Lung (tissue), 12 donors: ENCODE measurements around the gene FRRS1L. TPM values are rescaled to one million over a fixed set of nuclear protein-coding genes. Genes with fewer than 3 reads are reported as not detected.

ENCODE experiments used
- ATAC-seq: fragments of 200-7000 bp; cut with Tn5 transposase; one replicate; pipeline ENCODE4 v1.9.1; 2020; ENCODE audit warnings: moderate number of reproducible peaks; ENCODE audit not compliant: insufficient read depth, low FRiP score
- DNase-seq, 3 donors: peaks; one replicate each; pipeline ENCODE4 v3.0.0-alpha.2; 2013 to 2017
- H3K27ac ChIP-seq, 2 donors: one replicate each; pipeline ENCODE4 v1.5.1; 2013; ENCODE audit warnings: mild to moderate bottlenecking in 2 of 2, moderate library complexity in 2 of 2, control low read depth in 1 of 2, inconsistent platforms in 1 of 2, low read depth in 1 of 2, low read length in 1 of 2
- H3K27me3 ChIP-seq, 3 donors: one replicate each; pipeline ENCODE4 v1.5.1; 2013; ENCODE audit warnings: low read length in 2 of 3; ENCODE audit not compliant: control insufficient read depth in 3 of 3, insufficient read depth in 3 of 3
- H3K36me3 ChIP-seq, 4 donors: one replicate each; pipeline ENCODE4 v1.5.1; 2013; ENCODE audit warnings: low read length in 4 of 4, mild to moderate bottlenecking in 1 of 4, moderate library complexity in 1 of 4; ENCODE audit not compliant: control insufficient read depth in 4 of 4, insufficient read depth in 4 of 4
- H3K4me1 ChIP-seq, 5 donors: one replicate each; pipeline ENCODE4 v1.5.1; 2013; ENCODE audit warnings: low read length in 5 of 5, mild to moderate bottlenecking in 2 of 5, moderate library complexity in 1 of 5; ENCODE audit not compliant: control insufficient read depth in 5 of 5, insufficient read depth in 5 of 5
- H3K4me3 ChIP-seq: one replicate; pipeline ENCODE4 v1.5.1; 2013; ENCODE audit warnings: mild to moderate bottlenecking, control low read depth, moderate library complexity
- H3K9ac ChIP-seq, 2 donors: one replicate each; pipeline ENCODE4 v1.5.1; 2013; ENCODE audit warnings: low read length in 2 of 2, control low read depth in 1 of 2; ENCODE audit not compliant: insufficient read depth in 1 of 2
- H3K9me3 ChIP-seq, 4 donors: one replicate each; pipeline ENCODE4 v1.5.1; 2013; ENCODE audit warnings: low read length in 3 of 4, mild to moderate bottlenecking in 1 of 4, moderate library complexity in 1 of 4; ENCODE audit not compliant: control insufficient read depth in 4 of 4, insufficient read depth in 3 of 4
- CTCF ChIP-seq: IDR thresholded peaks from 2 replicates; pipeline ENCODE4 v1.5.1; 2012; ENCODE audit warnings: mild to moderate bottlenecking; ENCODE audit errors: control extremely low read depth, extremely low read depth
- WGBS, 2 donors: extraction: QIAGEN DNeasy Blood & Tissue Kit; methylation state at CpG; one replicate each; pipeline ENCODE4 v1.1.7; 2013; 5-methylcytosine and 5-hydroxymethylcytosine counted together
- polyA plus RNA-seq, 2 donors: library from polyadenylated mRNA; stranded (reverse); fragments of 200-250 nt; gene quantifications; one replicate each; pipeline ENCODE4 v1.2.1, GENCODE V29; 2013
- total RNA-seq, 2 donors: library from RNA; depleted of rRNA in 1 of 2; stranded (reverse); fragments of >200 nt in 1 of 2; gene quantifications; one replicate each; pipeline ENCODE4 v1.2.1, GENCODE V29; 2014 to 2021
- donor health status: control.
- donor health status: control.
- donor health status: Bipolar disorder and iron deficiency.
- donor health status: healthy.
- donor health status: DM: yes; HTN: yes; CAD: no.

Gene FRRS1L
- total and polyA plus RNA-seq, 4 donors: under 0.01 to 1.2 (median 0.03) TPM; not detected in 1

GRCh38 chr9:109097146-109097545 lies 69.9 kb downstream of the FRRS1L start:
- peak overlapping the region in 1 of 2 donors; percentile 80 for H3K27ac ChIP-seq
- WGBS, 2 donors: 83 to 90% methylated on average over 4 of the region's 4 CpGs

GRCh38 chr9:109095321-109095720 lies 71.7 kb downstream of the FRRS1L start:
- WGBS, 2 donors: 71 to 84% methylated on average over 3 of the region's 3 CpGs
- peaks cover 7 to 55% (median 14%) of the 10 kb centered on the region in 5 donors for H3K4me1 ChIP-seq
- no peak overlapping the region for H3K9ac ChIP-seq
- no peaks in the 10 kb centered on the region for H3K9me3 ChIP-seq
- peak overlapping the region in 1 of 2 donors; percentile 18 for H3K27ac ChIP-seq
- no peak for ATAC-seq
- H3K27me3 ChIP-seq: no peaks in the 10 kb centered on the region
- H3K4me3 ChIP-seq: no peak overlapping the region
- DNase-seq: no peak
- peaks cover 7 to 20% (median 12%) of the 10 kb centered on the region in 4 donors for H3K36me3 ChIP-seq
- TF ChIP-seq CTCF: no peak

More at GRCh38 chr9:109097146-109097545, 69.9 kb downstream of the FRRS1L start:
- Histone ChIP-seq H3K9me3 (no peaks in the 10 kb centered on the region), H3K4me1 (peaks cover 9 to 65% (median 14%) of the 10 kb centered on the region in 5 donors), H3K27me3 (no peaks in the 10 kb centered on the region), H3K36me3 (peaks cover 4 to 14% (median 7%) of the 10 kb centered on the region in 4 donors), H3K9ac (no peak overlapping the region), H3K4me3 (no peak overlapping the region)
- ATAC-seq: no peak
- no peak for TF ChIP-seq CTCF
- no peak for DNase-seq

GRCh38 chr9:109094268-109094667 lies 72.8 kb downstream of the FRRS1L start:
- no peak for TF ChIP-seq CTCF
- Histone ChIP-seq H3K9me3 (no peaks in the 10 kb centered on the region), H3K36me3 (peaks cover 9 to 25% (median 12%) of the 10 kb centered on the region in 4 donors), H3K27me3 (no peaks in the 10 kb centered on the region), H3K4me1 (peaks cover 4 to 46% (median 14%) of the 10 kb centered on the region in 5 donors), H3K27ac (no peak overlapping the region), H3K9ac (no peak overlapping the region), H3K4me3 (no peak overlapping the region)
- ATAC-seq: no peak
- WGBS, 2 donors: 70 to 87% methylated on average over 6 of the region's 6 CpGs
- DNase-seq: peak in 1 of 3 donors; percentile 47

- Histone ChIP-seq H3K27me3 (no peaks in the 10 kb centered on the region), H3K4me1 (peaks cover 0 to 31% (median 0%) of the 10 kb centered on the region in 5 donors), H3K9me3 (no peaks in the 10 kb centered on the region), H3K9ac (no peak overlapping the region), H3K4me3 (no peak overlapping the region), H3K36me3 (peaks cover 11 to 38% (median 18%) of the 10 kb centered on the region in 4 donors), H3K27ac (no peak overlapping the region)
- no peak for TF ChIP-seq CTCF
- ATAC-seq (no peak), DNase-seq (no peak)
- 74 to 88% methylated on average over 1 of the region's 1 CpG for WGBS, 2 donors
Observed at GRCh38 chr9:109092587-109092986, 74.5 kb downstream of the FRRS1L start.
